Measurements from ENCODE around the gene ARHGAP23.

The ARHGAP23 gene

GRCh38 chr17:38428112-38428642, at the start of gene ARHGAP23:
Gene ARHGAP23 (plus strand): TSS chr17:38428464. CDS start chr17:38428486, 22 bp downstream.
- peak in 47 of 51 donors; percentile 21 to 90 (median 69) for DNase-seq

- DNase-seq: no peak
Measured at GRCh38 chr17:38379448-38379847, 48.8 kb upstream of the ARHGAP23 start.

GRCh38 chr17:38395090-38395489, 33.2 kb upstream of the ARHGAP23 start:
- no peak for DNase-seq

GRCh38 chr17:38397227-38397626, 31.0 kb upstream of the ARHGAP23 start:
- DNase-seq: no peak

- peak in 1 of 51 donors; percentile 32 for DNase-seq
Measured at GRCh38 chr17:38400286-38400685, 28.0 kb upstream of the ARHGAP23 start.

- DNase-seq: no peak
Measured at GRCh38 chr17:38401459-38401858, 26.8 kb upstream of the ARHGAP23 start.

GRCh38 chr17:38402897-38403296, 25.4 kb upstream of the ARHGAP23 start:
- no peak for DNase-seq

GRCh38 chr17:38403491-38403890, 24.8 kb upstream of the ARHGAP23 start:
- DNase-seq: no peak

GRCh38 chr17:38404174-38404943, 23.9 kb upstream of the ARHGAP23 start:
- no peak for DNase-seq

GRCh38 chr17:38405654-38406053, 22.6 kb upstream of the ARHGAP23 start:
- no peak for DNase-seq

GRCh38 chr17:38410201-38410600, 18.1 kb upstream of the ARHGAP23 start:
- DNase-seq: no peak

- peak in 12 of 51 donors; percentile 20 to 65 (median 46) for DNase-seq
Measured at GRCh38 chr17:38415250-38416194, 12.7 kb upstream of the ARHGAP23 start.

- DNase-seq: no peak
Measured at GRCh38 chr17:38416840-38417209, 11.4 kb upstream of the ARHGAP23 start.

- peak in 3 of 51 donors; percentile 20 to 43 (median 30) for DNase-seq
Measured at GRCh38 chr17:38417210-38417951, 10.9 kb upstream of the ARHGAP23 start.

GRCh38 chr17:38418062-38418692, 10.1 kb upstream of the ARHGAP23 start:
- peak in 5 of 51 donors; percentile 25 to 37 (median 31) for DNase-seq

- peak in 9 of 51 donors; percentile 25 to 44 (median 34) for DNase-seq
Measured at GRCh38 chr17:38418693-38419507, 9.4 kb upstream of the ARHGAP23 start.

GRCh38 chr17:38419508-38419981, 8.7 kb upstream of the ARHGAP23 start:
- no peak for DNase-seq

GRCh38 chr17:38420518-38420917, 7.7 kb upstream of the ARHGAP23 start:
- DNase-seq: no peak

- peak in 1 of 51 donors; percentile 18 for DNase-seq
Measured at GRCh38 chr17:38421171-38421841, 7.0 kb upstream of the ARHGAP23 start.

Measured in hypothalamus (tissue), 51 donors.